ENCODE results near the gene CLPTM1L. TPM values are rescaled to one million over a fixed set of nuclear protein-coding genes. Genes with fewer than 3 reads are reported as not detected.

CLPTM1L gene
- total and polyA plus RNA-seq, 12 donors: 40.7 to 96.5 (median 83.2) TPM

- DNase-seq: peak in 1 of 7 donors; percentile 17
- 82 to 94% (median 91%) methylated on average over 3 to 17 of the region's 17 CpGs for WGBS, 4 donors
- no peak for TF ChIP-seq POLR2A (IDR thresholded peaks at IDR 0.05)
- TF ChIP-seq, protein P1, sequence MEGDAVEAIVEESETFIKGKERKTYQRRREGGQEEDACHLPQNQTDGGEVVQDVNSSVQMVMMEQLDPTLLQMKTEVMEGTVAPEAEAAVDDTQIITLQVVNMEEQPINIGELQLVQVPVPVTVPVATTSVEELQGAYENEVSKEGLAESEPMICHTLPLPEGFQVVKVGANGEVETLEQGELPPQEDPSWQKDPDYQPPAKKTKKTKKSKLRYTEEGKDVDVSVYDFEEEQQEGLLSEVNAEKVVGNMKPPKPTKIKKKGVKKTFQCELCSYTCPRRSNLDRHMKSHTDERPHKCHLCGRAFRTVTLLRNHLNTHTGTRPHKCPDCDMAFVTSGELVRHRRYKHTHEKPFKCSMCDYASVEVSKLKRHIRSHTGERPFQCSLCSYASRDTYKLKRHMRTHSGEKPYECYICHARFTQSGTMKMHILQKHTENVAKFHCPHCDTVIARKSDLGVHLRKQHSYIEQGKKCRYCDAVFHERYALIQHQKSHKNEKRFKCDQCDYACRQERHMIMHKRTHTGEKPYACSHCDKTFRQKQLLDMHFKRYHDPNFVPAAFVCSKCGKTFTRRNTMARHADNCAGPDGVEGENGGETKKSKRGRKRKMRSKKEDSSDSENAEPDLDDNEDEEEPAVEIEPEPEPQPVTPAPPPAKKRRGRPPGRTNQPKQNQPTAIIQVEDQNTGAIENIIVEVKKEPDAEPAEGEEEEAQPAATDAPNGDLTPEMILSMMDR (IDR thresholded peaks at IDR 0.05): no peak
- Histone ChIP-seq H3K9me3 (replicated peaks in 1 of 3) (no peaks in the 10 kb centered on the region), H3K27ac (no peak overlapping the region), H3K27me3 (no peaks in the 10 kb centered on the region), H3K4me1 (replicated peaks in 1 of 2) (no peaks in the 10 kb centered on the region), H3K36me3 (replicated peaks in 1 of 2) (peaks cover 0 to 56% of the 10 kb centered on the region in 2 donors), H3K4me3 (no peak overlapping the region)
- intact Hi-C loops (cut with DNase I): no loop called here
Measured at GRCh38 chr5:1325191-1325741, 19.6 kb downstream of the CLPTM1L start.

GRCh38 chr5:1324719-1325190 lies 20.1 kb downstream of the CLPTM1L start:
- Histone ChIP-seq H3K4me1 (replicated peaks in 1 of 2) (no peaks in the 10 kb centered on the region), H3K27ac (no peak overlapping the region), H3K27me3 (no peaks in the 10 kb centered on the region), H3K9me3 (replicated peaks in 1 of 3) (no peaks in the 10 kb centered on the region), H3K4me3 (no peak overlapping the region), H3K36me3 (replicated peaks in 1 of 2) (peaks cover 0 to 56% of the 10 kb centered on the region in 2 donors)
- peak in 1 of 7 donors; percentile 16 for DNase-seq
- intact Hi-C loops (cut with DNase I): no loop called here
- WGBS, 4 donors: 84 to 94% (median 93%) methylated on average over 12 to 17 of the region's 17 CpGs
- TF ChIP-seq, protein P1 (IDR thresholded peaks at IDR 0.05): no peak
- no peak for TF ChIP-seq POLR2A (IDR thresholded peaks at IDR 0.05)

DNA sequence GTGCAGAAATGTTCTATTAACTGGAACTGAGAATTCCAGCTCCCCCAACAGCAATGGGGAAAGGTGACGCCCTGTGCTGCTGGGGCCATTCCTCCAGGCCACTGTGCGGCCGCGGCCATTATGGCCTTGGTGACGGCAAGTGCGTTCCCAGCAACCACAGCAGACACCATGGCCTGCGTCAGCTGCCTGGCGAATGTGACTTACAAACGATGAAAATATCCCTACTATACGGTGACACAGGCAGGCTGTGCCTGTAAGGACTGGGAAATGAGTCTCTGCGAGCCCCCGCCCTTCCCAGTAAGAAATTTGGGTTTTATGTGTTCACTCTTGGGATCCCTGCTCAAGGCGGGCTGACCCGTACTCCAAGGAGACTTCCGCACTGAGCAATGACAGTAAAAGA lies 20.6 kb downstream of the CLPTM1L start:
- no peaks in the 10 kb centered on the region for H3K9me3 ChIP-seq (replicated peaks in 1 of 3)
- no peak for TF ChIP-seq POLR2A (IDR thresholded peaks at IDR 0.05)
- TF ChIP-seq, protein P1 (IDR thresholded peaks at IDR 0.05): no peak
- intact Hi-C loops (cut with DNase I): no loop called here
- WGBS, 4 donors: 94 to 99% (median 96%) methylated on average over 15 of the region's 15 CpGs
- peaks cover 0 to 61% of the 10 kb centered on the region in 2 donors for H3K36me3 ChIP-seq (replicated peaks in 1 of 2)
- H3K4me1 ChIP-seq (replicated peaks in 1 of 2): no peaks in the 10 kb centered on the region
- H3K27ac ChIP-seq: no peak overlapping the region
- DNase-seq: peak in 1 of 7 donors; percentile 8
- H3K27me3 ChIP-seq: no peaks in the 10 kb centered on the region
- no peak overlapping the region for H3K4me3 ChIP-seq

GRCh38 chr5:1323803-1324173 lies 21.1 kb downstream of the CLPTM1L start:
- 93 to 99% (median 96%) methylated on average over 12 to 13 of the region's 13 CpGs for WGBS, 4 donors
- H3K4me1 ChIP-seq (replicated peaks in 1 of 2): no peaks in the 10 kb centered on the region
- peaks cover 0 to 64% of the 10 kb centered on the region in 2 donors for H3K36me3 ChIP-seq (replicated peaks in 1 of 2)
- no peak overlapping the region for H3K4me3 ChIP-seq
- TF ChIP-seq, protein P1 (IDR thresholded peaks at IDR 0.05): no peak
- TF ChIP-seq POLR2A (IDR thresholded peaks at IDR 0.05): no peak
- intact Hi-C loops (cut with DNase I): no loop called here
- no peaks in the 10 kb centered on the region for H3K9me3 ChIP-seq (replicated peaks in 1 of 3)
- H3K27ac ChIP-seq: no peak overlapping the region
- DNase-seq: peak in 1 of 7 donors; percentile 8
- no peaks in the 10 kb centered on the region for H3K27me3 ChIP-seq

Data from adrenal gland (tissue), 12 donors.